Endothelial cell of umbilical vein (primary cell): ENCODE results near the gene SSB. TPM values are rescaled to one million over a fixed set of nuclear protein-coding genes. Genes with fewer than 3 reads are reported as not detected.

Experiments
- BruUV-seq: library from RNA; stranded (reverse); fragments of 400-500 nt; replicated peaks from 2 replicates; lab custom pipeline; 2021; lab: Mats Ljungman, UMichigan
- CTCF ChIA-PET: fragments of 300-600, 350-600 bp; sonication (Branson Sonifier 250); formaldehyde crosslinking; loops from one replicate; lab custom pipeline; 2021; ENCODE audit warnings: antibody characterized with exemption, inconsistent platforms; lab: Charles Lee
- POLR2A ChIA-PET: fragments of 300-600, 350-600 bp; sonication (Branson Sonifier 250); formaldehyde crosslinking; loops from one replicate; lab custom pipeline; 2021; ENCODE audit warnings: antibody characterized with exemption, inconsistent platforms; lab: Charles Lee
- DNase-seq: peaks from one replicate; pipeline ENCODE4 v3.0.0-alpha.2; 2011; ENCODE audit warnings: low read depth, low spot score
- FAIRE-seq: peaks from 2 replicates; lab custom pipeline; 2011; peaks lifted over from hg19 to GRCh38; lab: Jason Lieb, UNC
- H2AFZ ChIP-seq: 2 replicates; pipeline ENCODE4 v1.6.0; 2012; ENCODE audit warnings: low read depth, low read length, control low read depth, inconsistent platforms
- H3K27ac ChIP-seq: 2 replicates; pipeline ENCODE4 v1.5.1; 2011; ENCODE audit warnings: low read depth, mild to moderate bottlenecking, control low read depth, low read length, moderate library complexity; ENCODE audit not compliant: insufficient read depth
- H3K27me3 ChIP-seq, 2 experiments: 2 replicates each; pipeline versions ENCODE4 v1.6.0 to v1.6.1; 2011; ENCODE audit warnings: low read length in 2 of 2, mixed read lengths in 1 of 2; ENCODE audit not compliant: control insufficient read depth in 2 of 2, insufficient read depth in 2 of 2
- H3K36me3 ChIP-seq, 2 experiments: 2 replicates in 1 of 2; 3 replicates in 1 of 2; pipeline ENCODE4 v1.5.1; 2011; ENCODE audit warnings: low read length in 2 of 2, mild to moderate bottlenecking in 1 of 2, moderate library complexity in 1 of 2; ENCODE audit not compliant: control insufficient read depth in 2 of 2, insufficient read depth in 2 of 2; ENCODE audit errors: extremely low read depth in 1 of 2
- H3K4me1 ChIP-seq: 3 replicates; pipeline ENCODE4 v1.5.1; 2011; ENCODE audit warnings: mild to moderate bottlenecking, low read length; ENCODE audit not compliant: control insufficient read depth, insufficient read depth; ENCODE audit errors: extremely low read depth
- H3K4me2 ChIP-seq: 2 replicates; pipeline ENCODE4 v1.6.1; 2011; ENCODE audit warnings: low read length, control low read depth, mixed read lengths; ENCODE audit not compliant: insufficient read depth
- H3K4me3 ChIP-seq, 3 experiments: fragments of 200-600 bp in 1 of 3; sonication (generic), shearing (Covaris generic) in 1 of 3; replicated peaks in 1 of 3; 2 replicates each; pipeline ENCODE4 v1.5.1; 2011 to 2016; ENCODE audit warnings: control low read depth in 3 of 3, low read length in 3 of 3, mild to moderate bottlenecking in 2 of 3, inconsistent platforms in 1 of 3, low read depth in 1 of 3, moderate library complexity in 1 of 3; ENCODE audit not compliant: insufficient read depth in 1 of 3
- H3K79me2 ChIP-seq: 2 replicates; pipeline ENCODE4 v1.6.0; 2012; ENCODE audit warnings: low read length, inconsistent platforms; ENCODE audit not compliant: control insufficient read depth, insufficient read depth
- H3K9ac ChIP-seq: replicated peaks from 2 replicates; pipeline ENCODE3; 2011; ENCODE audit warnings: low read length, control low read depth; ENCODE audit not compliant: insufficient read depth; ENCODE audit errors: extremely low read depth
- H3K9me1 ChIP-seq: replicated peaks from 3 replicates; pipeline ENCODE4 v1.6.0; 2011; ENCODE audit warnings: mild to moderate bottlenecking, low read length; ENCODE audit not compliant: control insufficient read depth, insufficient read depth; ENCODE audit errors: extremely low read depth
- H3K9me3 ChIP-seq: replicated peaks from 2 replicates; pipeline ENCODE4 v1.5.1; 2012; ENCODE audit warnings: low read length, inconsistent platforms; ENCODE audit not compliant: control insufficient read depth, insufficient read depth
- H4K20me1 ChIP-seq: replicated peaks from 2 replicates; pipeline ENCODE3; 2011; ENCODE audit warnings: mild to moderate bottlenecking, low read length; ENCODE audit not compliant: control insufficient read depth, insufficient read depth; ENCODE audit errors: extremely low read depth
- GATA2 ChIP-seq: IDR thresholded peaks from 2 replicates; pipeline ENCODE4 v1.7.0; 2011; ENCODE audit warnings: low read depth, mild to moderate bottlenecking, moderate library complexity, mixed read lengths, low read length; ENCODE audit not compliant: insufficient read length, insufficient read depth
- JUN ChIP-seq: IDR thresholded peaks from 2 replicates; pipeline ENCODE4 v1.6.1; 2011; ENCODE audit warnings: borderline replicate concordance, low read depth; ENCODE audit not compliant: insufficient read length, insufficient read depth
- MAX ChIP-seq: IDR thresholded peaks from 2 replicates; pipeline ENCODE4 v1.6.1; 2011; ENCODE audit not compliant: insufficient read depth, insufficient read length
- MYC ChIP-seq: IDR thresholded peaks from one replicate; pipeline ENCODE4 v1.6.1; 2011; ENCODE audit warnings: mild to moderate bottlenecking, low read depth, low read length
- dilution Hi-C: fragments of 300-500 bp; cut with MboI; formaldehyde crosslinking; loops from one replicate; pipeline ENCODE4 v1.15.0; 2019; ENCODE audit warnings: low sequenced_read_pairs; ENCODE audit not compliant: extremely low pct_ligation_motif_present
- intact Hi-C: fragments of 100-400 bp; cut with micrococcal nuclease; formaldehyde crosslinking; loops from one replicate; pipeline ENCODE4 v1.10.0; 2022
- polyA plus RNA-seq, 4 experiments: library from polyadenylated mRNA; depleted of rRNA in 3 of 4; stranded (reverse) in 3 of 4; unstranded in 1 of 4; fragments of >200 nt; gene quantifications; 2 replicates each; pipeline versions ENCODE4 v1.2.1 to v1.2.3, GENCODE V29; 2011 to 2012; ENCODE audit warnings: missing spikeins in 1 of 4
- total RNA-seq: library from RNA; stranded (reverse); gene quantifications from 2 replicates; pipeline ENCODE4 v1.2.3, GENCODE V29; 2021

The SSB gene
- total and polyA plus RNA-seq, 2 donors (not counting 3 experiments of a cell fraction or from before 2014, with no cell fraction given): 36.1 to 125 TPM

- H2AFZ ChIP-seq: no peak overlapping the region
- peaks cover 41% of the 10 kb centered on the region for H3K79me2 ChIP-seq
- dilution Hi-C loops: no loop called here
- BruUV-seq: no TSS peak
- TF ChIP-seq JUN: no peak
- no peak for TF ChIP-seq GATA2
- no peak for TF ChIP-seq MAX
- TF ChIP-seq MYC: no peak
- FAIRE-seq: no peak
- H3K36me3 ChIP-seq: no peaks in the 10 kb centered on the region
- no peak overlapping the region for H3K27ac ChIP-seq
- no peaks in the 10 kb centered on the region for H3K9me3 ChIP-seq
- CTCF ChIA-PET: no interaction called here
- H3K9ac ChIP-seq: no peak overlapping the region
- no peaks in the 10 kb centered on the region for H3K27me3 ChIP-seq
- H4K20me1 ChIP-seq: no peaks in the 10 kb centered on the region
- H3K4me3 ChIP-seq: no peak overlapping the region
- intact Hi-C loops: no loop called here
- no peaks in the 10 kb centered on the region for H3K9me1 ChIP-seq
- H3K4me1 ChIP-seq: no peaks in the 10 kb centered on the region
- no peak overlapping the region for H3K4me2 ChIP-seq
- DNase-seq: no peak
- POLR2A ChIA-PET: no interaction called here
Measured at GRCh38 chr2:169860149-169860548, 61.5 kb downstream of the SSB start.

Other genes starting within 250 kb of the SSB start
- 32.2 and 33.4 TPM in 2 replicates for gene FASTKD1, start 225.0 kb upstream of the SSB start, total RNA-seq
- gene FASTKD1, start 225.0 kb upstream of the SSB start, polyA plus RNA-seq: 6.3 and 8.9 TPM in 2 replicates
- gene PPIG, start 214.5 kb upstream of the SSB start, total RNA-seq: 36.7 and 44.9 TPM in 2 replicates
- gene PPIG, start 214.5 kb upstream of the SSB start, polyA plus RNA-seq: 7.4 and 13.4 TPM in 2 replicates
- not detected in 2 replicates for gene CFAP210, start 104.5 kb upstream of the SSB start, total RNA-seq
- not detected in 2 replicates for gene CFAP210, start 104.5 kb upstream of the SSB start, polyA plus RNA-seq
- gene PHOSPHO2, start 104.4 kb upstream of the SSB start, total RNA-seq: 2.7 TPM in 2 replicates
- gene PHOSPHO2, start 104.4 kb upstream of the SSB start, polyA plus RNA-seq: 0.45 and 0.69 TPM in 2 replicates
- gene KLHL23, start 65.0 kb upstream of the SSB start, total RNA-seq: 11.2 and 13.4 TPM in 2 replicates
- gene KLHL23, start 65.0 kb upstream of the SSB start, polyA plus RNA-seq: 4.0 and 4.4 TPM in 2 replicates
- gene METTL5, start 26.0 kb downstream of the SSB start, total RNA-seq: 50.4 and 52.0 TPM in 2 replicates
- gene METTL5, start 26.0 kb downstream of the SSB start, polyA plus RNA-seq: 18.4 and 27.0 TPM in 2 replicates
- 27.5 and 27.7 TPM in 2 replicates for gene UBR3, start 28.6 kb downstream of the SSB start, total RNA-seq
- 3.8 and 5.3 TPM in 2 replicates for gene UBR3, start 28.6 kb downstream of the SSB start, polyA plus RNA-seq